ENCODE results near the gene SLX4. TPM values are rescaled to one million over a fixed set of nuclear protein-coding genes. Genes with fewer than 3 reads are reported as not detected.

SLX4 gene
- total RNA-seq, 1 experiment from 2014 or later: 7.0 TPM

GRCh38 chr16:3643095-3643730, 31.8 kb upstream of the SLX4 start (continued):
- no peak for TF ChIP-seq FOSL1 (IDR thresholded peaks at IDR 0.05; ENCODE audit: low read depth)
- TF ChIP-seq, protein P1, sequence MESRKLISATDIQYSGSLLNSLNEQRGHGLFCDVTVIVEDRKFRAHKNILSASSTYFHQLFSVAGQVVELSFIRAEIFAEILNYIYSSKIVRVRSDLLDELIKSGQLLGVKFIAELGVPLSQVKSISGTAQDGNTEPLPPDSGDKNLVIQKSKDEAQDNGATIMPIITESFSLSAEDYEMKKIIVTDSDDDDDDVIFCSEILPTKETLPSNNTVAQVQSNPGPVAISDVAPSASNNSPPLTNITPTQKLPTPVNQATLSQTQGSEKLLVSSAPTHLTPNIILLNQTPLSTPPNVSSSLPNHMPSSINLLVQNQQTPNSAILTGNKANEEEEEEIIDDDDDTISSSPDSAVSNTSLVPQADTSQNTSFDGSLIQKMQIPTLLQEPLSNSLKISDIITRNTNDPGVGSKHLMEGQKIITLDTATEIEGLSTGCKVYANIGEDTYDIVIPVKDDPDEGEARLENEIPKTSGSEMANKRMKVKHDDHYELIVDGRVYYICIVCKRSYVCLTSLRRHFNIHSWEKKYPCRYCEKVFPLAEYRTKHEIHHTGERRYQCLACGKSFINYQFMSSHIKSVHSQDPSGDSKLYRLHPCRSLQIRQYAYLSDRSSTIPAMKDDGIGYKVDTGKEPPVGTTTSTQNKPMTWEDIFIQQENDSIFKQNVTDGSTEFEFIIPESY (IDR thresholded peaks at IDR 0.05; ENCODE audit: extremely low read depth, insufficient replicate concordance, low read length): no peak
- no peak for TF ChIP-seq SIN3A (IDR thresholded peaks at IDR 0.05; ENCODE audit: low read depth)
- no peak for TF ChIP-seq ATF3 (IDR thresholded peaks at IDR 0.05)
- no peak for TF ChIP-seq RAD21 (IDR thresholded peaks at IDR 0.05; ENCODE audit: low read depth)

DNA sequence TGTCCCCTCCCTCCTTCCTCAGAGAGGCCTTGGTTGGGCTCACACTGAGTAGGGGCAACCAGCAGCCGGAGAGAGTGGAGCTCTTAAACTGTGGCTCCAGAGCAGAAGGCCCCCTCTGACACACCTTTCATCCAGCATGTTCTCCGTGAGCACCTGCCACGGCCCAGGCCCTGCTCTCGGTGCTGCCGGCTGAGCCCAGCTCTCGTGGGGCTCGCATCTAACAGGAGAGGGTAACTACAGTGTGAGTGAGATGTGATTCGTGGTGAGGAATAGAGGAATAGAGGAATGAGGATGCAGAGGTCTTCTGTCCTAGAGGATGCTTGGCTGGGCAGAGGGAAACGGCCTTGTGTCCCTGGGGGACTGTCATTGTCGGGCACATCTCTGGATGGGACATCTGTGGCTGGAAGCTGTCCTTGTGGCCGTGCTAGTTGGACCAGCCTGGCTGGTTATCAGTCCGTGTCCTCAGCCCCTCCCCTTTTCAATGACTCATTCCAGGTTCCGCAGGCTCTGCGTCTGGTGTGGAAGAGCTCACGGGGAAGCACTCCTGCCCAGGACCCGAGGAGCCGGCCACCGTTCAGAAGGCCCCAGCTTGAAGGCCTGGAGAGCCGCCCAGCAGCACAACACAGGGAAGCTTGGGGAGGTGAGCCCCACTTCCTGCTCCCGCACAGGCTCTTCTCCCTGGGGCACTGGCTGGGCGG, 31.1 kb upstream of the SLX4 start:
- no peaks in the 10 kb centered on the region for H3K9me3 ChIP-seq (ENCODE audit: control insufficient read depth in 1 of 2, insufficient read depth in 1 of 2, low read depth in 1 of 2, low read length in 2 of 2)
- no peak for TF ChIP-seq SRF (IDR thresholded peaks at IDR 0.05; ENCODE audit: low read depth)
- TF ChIP-seq, protein P2, sequence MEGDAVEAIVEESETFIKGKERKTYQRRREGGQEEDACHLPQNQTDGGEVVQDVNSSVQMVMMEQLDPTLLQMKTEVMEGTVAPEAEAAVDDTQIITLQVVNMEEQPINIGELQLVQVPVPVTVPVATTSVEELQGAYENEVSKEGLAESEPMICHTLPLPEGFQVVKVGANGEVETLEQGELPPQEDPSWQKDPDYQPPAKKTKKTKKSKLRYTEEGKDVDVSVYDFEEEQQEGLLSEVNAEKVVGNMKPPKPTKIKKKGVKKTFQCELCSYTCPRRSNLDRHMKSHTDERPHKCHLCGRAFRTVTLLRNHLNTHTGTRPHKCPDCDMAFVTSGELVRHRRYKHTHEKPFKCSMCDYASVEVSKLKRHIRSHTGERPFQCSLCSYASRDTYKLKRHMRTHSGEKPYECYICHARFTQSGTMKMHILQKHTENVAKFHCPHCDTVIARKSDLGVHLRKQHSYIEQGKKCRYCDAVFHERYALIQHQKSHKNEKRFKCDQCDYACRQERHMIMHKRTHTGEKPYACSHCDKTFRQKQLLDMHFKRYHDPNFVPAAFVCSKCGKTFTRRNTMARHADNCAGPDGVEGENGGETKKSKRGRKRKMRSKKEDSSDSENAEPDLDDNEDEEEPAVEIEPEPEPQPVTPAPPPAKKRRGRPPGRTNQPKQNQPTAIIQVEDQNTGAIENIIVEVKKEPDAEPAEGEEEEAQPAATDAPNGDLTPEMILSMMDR (IDR thresholded peaks at IDR 0.05 in 2 of 3, conservative IDR thresholded peaks at IDR 0.05 in 1 of 3; ENCODE audit: borderline replicate concordance in 1 of 3, insufficient read depth in 1 of 3, low read depth in 2 of 3, low read length in 2 of 3): no peak
- no peak for TF ChIP-seq POLR2AphosphoS5 (IDR thresholded peaks at IDR 0.05; ENCODE audit: low read depth, low read length)
- TF ChIP-seq SIN3A (IDR thresholded peaks at IDR 0.05; ENCODE audit: low read depth): no peak
- TF ChIP-seq POLR2A (IDR thresholded peaks at IDR 0.05; ENCODE audit: borderline replicate concordance, extremely low read depth, insufficient read depth, insufficient read length): no peak
- no peak for TF ChIP-seq TCF7L2 (IDR thresholded peaks at IDR 0.05; ENCODE audit: borderline replicate concordance, extremely low read depth, insufficient read depth, insufficient read length)
- TF ChIP-seq JUND (IDR thresholded peaks at IDR 0.05): peak; percentile 78
- no peak for TF ChIP-seq EZH2phosphoT487 (IDR thresholded peaks at IDR 0.05; ENCODE audit: borderline replicate concordance)
- no peak for TF ChIP-seq ZFX (IDR thresholded peaks at IDR 0.05)
- no peak for TF ChIP-seq ZNF274 (IDR thresholded peaks at IDR 0.05; ENCODE audit: low read depth, low read length)
- TF ChIP-seq FOSL1 (IDR thresholded peaks at IDR 0.05; ENCODE audit: low read depth): peak; percentile 67
- TF ChIP-seq YY1 (IDR thresholded peaks at IDR 0.05; ENCODE audit: extremely low read depth, insufficient replicate concordance, low read depth, low read length): no peak
- peak; percentile 66 for TF ChIP-seq SP1 (IDR thresholded peaks at IDR 0.05; ENCODE audit: low read depth)
- peak overlapping the region; percentile 69 for H3K4me2 ChIP-seq (ENCODE audit: low read length)
- CTCF ChIA-PET: interaction anchor here (1.5 kb wide), 1 partner anchor 11 kb away, joined by 7 read pairs; no protein-coding TSS in a partner anchor
- H3K4me1 ChIP-seq (ENCODE audit: control insufficient read depth in 1 of 2, insufficient read depth in 2 of 2, low read length in 2 of 2): peaks cover 44 to 46% of the 10 kb centered on the region in 2 experiments
- no peaks in the 10 kb centered on the region for H3K79me2 ChIP-seq (ENCODE audit: insufficient read depth, low read length)
- peak; percentile 28 for DNase-seq (ENCODE audit: low read depth, low spot score)
- POLR2A ChIA-PET: no interaction called here
- RAD21 ChIA-PET (ENCODE audit: low non-redundant PET in 1 of 2, low total read pairs in 2 of 2, uncharacterized antibody in 2 of 2, unreplicated experiment in 2 of 2): no interaction called here
- no peaks in the 10 kb centered on the region for H3K36me3 ChIP-seq (ENCODE audit: control insufficient read depth in 1 of 2, insufficient read depth in 2 of 2, low read length in 2 of 2)
- intact Hi-C loops (cut with micrococcal nuclease): no loop called here
- no peaks in the 10 kb centered on the region for H4K20me1 ChIP-seq (ENCODE audit: insufficient read depth)
- no peaks in the 10 kb centered on the region for H3K27me3 ChIP-seq (ENCODE audit: insufficient read depth, low read length)
- peak overlapping the region; percentile 12; the same call in 1 of the 2 replicates for H3K9ac ChIP-seq (ENCODE audit: low read length)
- H3K4me3 ChIP-seq (replicated peaks in 1 of 2; ENCODE audit: low read depth in 1 of 2, low read length in 2 of 2): peak overlapping the region in 1 of 2 experiments; percentile 29; a peak in 1 of 4 replicates
- no peak overlapping the region for H2AFZ ChIP-seq (ENCODE audit: low read depth, low read length, poor library complexity, severe bottlenecking)
- BruUV-seq (replicated peaks): no TSS peak
- peak overlapping the region; percentile 60; the same call in 1 of the 2 replicates for H3K27ac ChIP-seq (ENCODE audit: low read depth, low read length)
- no peaks in the 10 kb centered on the region for H3K9me2 ChIP-seq (ENCODE audit: insufficient read depth)
- peak; percentile 83 for ATAC-seq
